Fibroblast of skin of back (primary cell): Measurements from ENCODE around the gene MAN1A1.
A peak's percentile ranks its signal among the peaks of the same experiment; 100 is the strongest.

Source experiments
- DNase-seq: peaks from one replicate; pipeline ENCODE4 v3.0.0-alpha.2; 2013

MAN1A1 gene

GRCh38 chr6:119230160-119230559 lies 119.4 kb downstream of the MAN1A1 start:
- DNase-seq, result no peak

GRCh38 chr6:119227377-119227776 lies 122.2 kb downstream of the MAN1A1 start:
- no peak for DNase-seq

GRCh38 chr6:119226089-119226488 lies 123.5 kb downstream of the MAN1A1 start:
- no peak for DNase-seq

GRCh38 chr6:119224095-119224701 lies 125.4 kb downstream of the MAN1A1 start:
- DNase-seq, result no peak

- no peak for DNase-seq
Measured at GRCh38 chr6:119220452-119220851, 129.1 kb downstream of the MAN1A1 start.

- DNase-seq, result no peak
Measured at GRCh38 chr6:119218548-119218947, 131.0 kb downstream of the MAN1A1 start.

- DNase-seq, result no peak
Measured at GRCh38 chr6:119215885-119216590, 133.5 kb downstream of the MAN1A1 start.

GRCh38 chr6:119215309-119215708 lies 134.3 kb downstream of the MAN1A1 start:
- no peak for DNase-seq

GRCh38 chr6:119210596-119210995 lies 139.0 kb downstream of the MAN1A1 start:
- DNase-seq, result peak; percentile 8

GRCh38 chr6:119209452-119210205 lies 139.9 kb downstream of the MAN1A1 start:
- no peak for DNase-seq

- DNase-seq, result peak; percentile 40
Measured at GRCh38 chr6:119207971-119208725, 141.4 kb downstream of the MAN1A1 start.

GRCh38 chr6:119207327-119207726 lies 142.2 kb downstream of the MAN1A1 start:
- no peak for DNase-seq

GRCh38 chr6:119205911-119206618 lies 143.5 kb downstream of the MAN1A1 start:
- DNase-seq, result no peak

GRCh38 chr6:119204719-119205118 lies 144.8 kb downstream of the MAN1A1 start:
- DNase-seq, result no peak

- DNase-seq, result no peak
Measured at GRCh38 chr6:119201480-119201879, 148.1 kb downstream of the MAN1A1 start.

GRCh38 chr6:119200512-119201175 lies 148.9 kb downstream of the MAN1A1 start:
- no peak for DNase-seq

- DNase-seq, result no peak
Measured at GRCh38 chr6:119197271-119197670, 152.3 kb downstream of the MAN1A1 start.

- DNase-seq, result no peak
Measured at GRCh38 chr6:119196715-119197114, 152.8 kb downstream of the MAN1A1 start.

- DNase-seq, result no peak
Measured at GRCh38 chr6:119195848-119196247, 153.7 kb downstream of the MAN1A1 start.

- DNase-seq, result no peak
Measured at GRCh38 chr6:119195204-119195603, 154.4 kb downstream of the MAN1A1 start.

- no peak for DNase-seq
Measured at GRCh38 chr6:119193707-119194106, 155.9 kb downstream of the MAN1A1 start.

GRCh38 chr6:119192200-119192599 lies 157.4 kb downstream of the MAN1A1 start:
- DNase-seq, result no peak
